Stromal cell of bone marrow (primary cell): ENCODE data around the gene SNTG2.

Experiments used
- DNase-seq: peaks from one replicate; pipeline ENCODE4 v3.0.0-alpha.2; 2012; ENCODE audit warnings: low read depth

Gene SNTG2

DNA sequence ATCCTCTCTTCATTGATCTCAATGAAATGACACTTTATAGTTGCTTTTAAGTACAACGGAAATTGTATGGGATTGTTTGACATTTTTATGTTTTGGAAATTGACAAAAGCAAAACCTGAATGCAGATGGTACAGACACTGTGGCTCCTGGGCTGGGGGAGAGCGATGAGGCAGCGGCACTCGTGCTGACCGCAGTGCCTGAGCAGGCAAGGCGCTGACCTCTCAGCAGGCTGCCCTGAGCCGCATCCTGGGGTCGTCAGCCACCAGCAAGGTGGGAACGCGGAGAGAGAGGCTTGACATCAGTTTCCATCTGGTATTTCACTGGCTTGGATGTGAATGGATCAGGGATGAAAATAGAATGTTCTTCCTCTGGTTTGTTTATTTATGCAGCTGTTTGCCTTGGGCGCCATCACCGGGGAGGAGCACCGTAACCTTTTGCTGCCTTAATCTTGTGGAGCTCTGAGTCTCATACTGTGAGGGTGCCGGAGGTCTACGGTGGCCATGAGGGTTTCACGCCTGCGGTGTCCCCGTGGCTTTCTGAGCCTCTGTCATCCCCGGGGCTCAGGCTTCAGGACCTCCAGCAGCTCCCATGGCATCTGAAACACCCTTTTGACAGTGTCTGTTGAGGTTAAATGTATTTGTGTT is 367.8 kb downstream of the SNTG2 start:
- DNase-seq, result no peak

DNA sequence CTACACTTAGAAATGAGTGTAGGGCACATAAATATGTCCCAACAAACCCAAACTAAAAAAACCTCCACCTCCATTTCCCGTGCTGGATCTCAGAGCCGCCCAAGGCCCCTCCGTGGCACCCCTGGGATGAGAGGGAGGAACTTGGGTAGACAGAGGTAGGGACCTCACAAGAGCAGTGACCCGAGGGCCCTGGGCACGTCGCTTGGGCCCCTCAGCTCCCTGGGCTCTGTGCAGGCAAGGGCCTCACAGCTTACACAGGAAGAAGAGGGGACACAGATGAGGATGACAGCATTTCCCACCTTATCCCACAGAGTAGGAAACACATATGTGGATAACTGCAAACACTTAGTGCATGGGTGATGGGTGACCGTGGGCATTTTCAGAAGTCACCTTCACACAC is 368.7 kb downstream of the SNTG2 start:
- DNase-seq, result no peak

DNA sequence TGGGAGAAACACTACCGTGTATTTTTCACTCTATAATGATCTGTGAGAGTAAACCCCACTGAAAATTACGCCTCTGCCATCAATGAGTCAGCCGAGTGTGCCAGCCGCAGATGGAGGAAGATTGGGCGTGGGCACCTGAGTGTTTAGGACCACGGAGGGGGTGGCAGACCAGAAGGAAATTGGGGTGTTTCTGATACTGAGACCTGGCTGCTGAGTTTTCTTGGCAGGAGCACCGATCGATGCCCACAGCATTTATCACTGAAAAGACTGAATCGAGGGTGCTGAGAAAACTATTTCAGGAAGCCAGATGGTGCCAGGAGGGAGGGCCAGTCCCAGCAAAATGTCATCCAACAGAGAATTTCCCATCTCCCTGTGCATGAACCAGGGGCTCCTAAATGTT is 370.7 kb downstream of the SNTG2 start:
- DNase-seq, result no peak

DNA sequence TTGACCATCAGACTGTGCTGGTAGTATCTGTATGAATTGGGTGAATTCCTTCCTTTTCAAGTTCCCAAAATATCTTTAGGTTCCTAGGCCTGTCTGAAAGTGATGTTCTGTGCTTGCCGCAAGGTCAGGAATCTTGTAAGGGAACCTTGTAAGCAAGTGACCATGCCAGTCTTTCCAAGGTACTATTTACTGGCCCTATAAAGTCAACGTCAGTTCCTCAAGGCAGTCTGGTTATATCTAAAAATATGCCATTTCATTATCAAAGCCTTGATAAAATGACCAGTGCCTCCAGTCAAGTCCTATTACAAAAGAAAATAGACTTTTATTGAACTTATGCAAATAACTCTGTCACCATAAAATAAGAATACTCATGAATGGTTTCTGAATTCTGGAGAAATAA is 374.2 kb downstream of the SNTG2 start:
- DNase-seq, result no peak

DNA sequence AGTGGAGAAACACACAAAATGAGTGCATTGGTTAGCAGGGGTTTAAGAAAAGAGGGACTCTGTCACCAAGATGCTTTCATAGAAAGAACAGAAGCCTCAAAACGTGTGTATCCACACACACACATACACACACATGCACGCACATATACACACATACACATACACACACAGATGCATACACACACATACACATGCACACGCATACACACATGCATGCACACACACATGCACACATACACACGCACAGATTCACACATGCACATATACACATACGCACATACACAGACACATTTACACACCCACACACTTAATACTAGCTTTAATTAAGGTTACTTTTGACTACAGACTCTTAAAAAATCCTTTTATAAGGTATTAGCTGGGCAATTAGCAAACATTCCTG is 378.0 kb downstream of the SNTG2 start:
- DNase-seq, result no peak

DNA sequence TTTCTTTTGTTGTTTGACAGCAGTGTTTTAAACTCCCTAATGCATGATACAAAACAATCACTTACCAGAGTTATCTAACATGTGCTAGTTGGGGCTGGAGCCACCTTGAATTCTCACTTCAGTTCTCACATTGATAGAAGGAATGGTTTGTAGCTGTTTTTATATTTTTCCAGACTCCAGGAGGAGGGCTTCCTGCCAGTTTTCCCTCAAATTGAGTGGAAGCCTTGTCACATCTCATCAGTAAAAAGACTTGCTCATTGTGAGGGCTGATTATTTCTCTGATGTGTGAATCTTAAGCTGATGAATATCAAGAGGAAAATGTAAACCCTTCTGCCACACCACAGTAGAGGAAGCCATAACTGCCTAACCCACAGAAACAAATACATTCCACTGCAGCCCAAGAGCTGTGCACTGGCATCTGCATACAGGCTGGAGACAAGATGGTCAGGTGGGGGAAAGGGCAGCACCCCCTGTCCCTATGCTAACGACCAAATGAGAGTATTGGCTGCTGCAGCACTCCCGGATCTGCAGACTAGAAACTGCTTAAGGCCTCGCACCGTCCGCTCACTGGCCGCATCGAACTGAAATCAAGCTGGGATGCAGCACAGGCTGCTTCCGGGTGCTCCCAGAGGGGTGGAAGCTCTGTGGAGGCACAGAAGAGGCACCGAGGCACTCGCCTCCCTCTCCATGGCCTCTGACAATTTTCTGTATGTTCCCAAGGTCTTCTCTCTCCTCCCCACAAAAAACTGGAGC is 388.9 kb downstream of the SNTG2 start:
- no peak for DNase-seq

DNA sequence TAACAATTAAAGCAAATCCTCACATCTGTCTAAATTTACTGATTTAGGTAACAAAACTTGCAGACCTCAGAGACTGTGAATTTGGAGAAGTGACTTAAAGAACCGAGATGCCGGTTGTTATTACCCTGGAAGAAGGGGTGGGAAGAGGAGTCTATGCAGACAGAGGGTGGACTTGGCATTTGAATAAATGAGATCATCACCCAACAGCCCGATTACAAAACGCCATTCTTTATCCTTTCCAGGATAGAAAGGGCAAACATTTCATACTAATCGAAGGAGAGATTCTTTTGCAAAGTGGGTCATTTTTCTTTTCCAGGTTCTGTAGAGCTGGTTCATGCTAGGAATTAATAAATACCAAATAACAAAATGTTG is 389.5 kb downstream of the SNTG2 start:
- no peak for DNase-seq

DNA sequence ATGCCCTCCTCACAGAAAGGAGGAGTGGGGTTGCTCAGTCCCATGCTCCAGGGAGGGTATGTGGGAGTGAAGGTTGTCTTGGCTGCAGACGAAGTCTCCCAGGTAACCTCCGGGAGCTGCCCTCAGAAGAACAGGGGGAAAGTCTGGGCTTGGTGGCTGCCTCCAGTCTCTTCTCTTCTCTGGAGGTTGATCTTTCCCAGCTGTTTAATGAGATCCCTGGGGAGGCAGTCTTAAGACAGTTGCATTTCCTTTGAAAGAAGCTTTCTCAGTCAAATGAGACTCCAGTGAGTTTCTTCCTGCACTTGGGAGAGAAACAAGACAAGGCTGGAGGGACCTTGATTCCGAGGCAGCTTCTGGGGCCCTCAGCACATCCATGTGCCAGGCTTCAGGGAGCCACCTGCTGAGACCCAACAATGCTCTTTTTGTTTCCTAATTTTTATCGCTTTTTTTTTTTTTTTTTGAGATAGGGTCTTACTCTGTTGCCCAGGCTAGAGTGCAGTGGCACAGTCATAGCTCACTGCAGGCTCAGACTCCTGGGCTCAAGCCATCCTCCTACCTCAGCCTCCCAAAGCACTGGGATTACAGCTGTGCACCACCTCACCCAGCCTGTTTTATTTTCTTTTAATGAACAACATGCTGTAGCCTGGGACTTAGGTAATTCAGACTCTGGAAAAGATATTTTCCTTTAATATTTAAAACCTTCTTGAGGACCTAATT is 390.9 kb downstream of the SNTG2 start:
- no peak for DNase-seq

DNA sequence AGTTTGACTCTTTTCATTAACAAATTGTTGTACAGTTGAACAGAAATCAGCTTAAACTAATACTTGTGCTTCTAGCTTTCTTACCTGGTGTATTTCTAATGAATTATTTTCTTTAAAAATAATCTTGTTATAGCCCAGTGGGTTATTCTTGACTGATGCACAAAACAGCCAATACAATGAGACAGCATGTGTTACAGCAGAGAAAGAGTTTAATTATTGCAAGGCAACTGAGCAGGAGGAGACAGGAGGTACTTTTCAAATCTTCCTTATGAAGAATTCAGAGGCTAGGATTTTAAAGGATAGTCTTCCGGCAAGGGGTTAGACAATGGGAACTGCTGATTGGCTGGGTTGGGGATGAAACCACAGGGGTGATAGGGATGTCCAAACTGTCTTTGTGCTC is 398.1 kb downstream of the SNTG2 start:
- DNase-seq, result no peak

DNA sequence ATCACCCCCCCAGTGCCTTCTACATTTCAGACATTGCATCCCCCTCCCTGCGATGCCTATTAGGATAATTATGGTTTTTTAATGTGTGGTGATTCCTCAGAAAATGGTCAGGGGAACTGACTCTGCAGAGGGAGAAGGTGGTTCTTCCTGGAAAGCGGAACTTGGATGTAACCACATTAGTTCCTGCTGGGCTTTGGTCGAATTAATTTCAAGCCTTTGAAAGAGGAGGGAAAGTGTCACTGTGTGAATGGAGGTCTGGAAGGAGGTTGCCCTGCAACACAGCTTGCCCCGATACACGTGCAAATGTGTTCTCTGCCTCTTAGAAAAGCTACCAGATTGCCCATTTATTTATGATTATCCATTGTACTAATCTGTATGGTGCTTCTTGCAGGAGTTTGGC is 399.5 kb downstream of the SNTG2 start:
- DNase-seq, result no peak

DNA sequence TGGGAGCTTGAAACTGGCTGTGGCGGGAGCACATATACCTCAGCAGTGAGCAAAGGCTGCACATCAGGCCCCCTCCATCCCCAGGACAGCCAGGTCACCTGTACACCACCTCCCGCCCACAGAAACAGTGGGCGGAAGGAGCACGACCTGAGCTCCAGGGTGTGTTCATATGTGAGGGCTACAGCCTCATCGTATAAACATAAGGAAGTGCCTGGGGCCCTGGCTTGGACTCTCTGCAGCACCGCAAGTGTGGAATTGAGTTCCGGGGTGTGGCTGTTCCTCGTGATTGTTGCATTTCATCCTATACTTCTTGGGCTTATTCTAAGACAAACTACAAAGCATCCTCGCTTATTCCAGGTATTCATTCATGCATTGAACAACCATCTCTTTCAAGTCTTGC is 402.5 kb downstream of the SNTG2 start:
- DNase-seq, result no peak

DNA sequence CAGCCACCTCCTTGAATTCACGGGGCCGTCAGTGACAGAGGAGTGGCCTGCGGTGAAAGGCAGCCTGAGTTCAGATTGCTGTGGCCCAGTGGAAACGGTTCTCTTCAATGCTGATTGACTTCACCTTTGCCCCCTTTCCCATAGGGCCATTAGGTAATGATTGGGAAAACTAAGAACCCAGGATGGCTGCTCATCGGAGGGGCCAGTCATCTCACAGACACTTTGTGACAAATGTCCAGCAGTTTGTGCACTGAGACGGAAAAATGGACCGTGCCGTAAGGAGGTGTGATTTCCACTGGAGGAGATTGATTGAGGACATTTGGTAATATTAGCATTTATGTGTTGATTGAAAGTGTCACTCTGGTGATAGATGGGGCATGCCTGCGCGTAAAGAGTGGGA is 402.9 kb downstream of the SNTG2 start:
- no peak for DNase-seq

DNA sequence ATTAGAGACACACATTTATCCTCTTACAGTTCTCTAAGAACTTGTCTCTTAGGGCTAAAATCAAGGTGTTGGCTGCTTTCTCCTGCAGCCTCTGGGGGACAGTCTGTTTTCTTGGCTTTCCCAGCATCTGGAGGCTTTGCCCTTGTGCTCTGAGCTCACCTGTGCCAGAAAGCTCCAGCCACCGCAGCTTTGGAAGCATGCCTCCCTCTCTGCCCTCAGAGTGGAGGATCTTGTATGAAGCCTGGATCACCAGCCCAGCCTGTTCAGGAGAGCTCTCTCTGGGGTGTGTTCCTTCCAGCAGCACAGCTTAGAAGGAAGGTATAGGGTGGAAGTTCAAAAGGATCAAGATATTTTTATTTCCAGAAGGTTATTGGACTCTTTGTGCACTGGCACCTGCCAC is 409.5 kb downstream of the SNTG2 start:
- DNase-seq, result no peak

DNA sequence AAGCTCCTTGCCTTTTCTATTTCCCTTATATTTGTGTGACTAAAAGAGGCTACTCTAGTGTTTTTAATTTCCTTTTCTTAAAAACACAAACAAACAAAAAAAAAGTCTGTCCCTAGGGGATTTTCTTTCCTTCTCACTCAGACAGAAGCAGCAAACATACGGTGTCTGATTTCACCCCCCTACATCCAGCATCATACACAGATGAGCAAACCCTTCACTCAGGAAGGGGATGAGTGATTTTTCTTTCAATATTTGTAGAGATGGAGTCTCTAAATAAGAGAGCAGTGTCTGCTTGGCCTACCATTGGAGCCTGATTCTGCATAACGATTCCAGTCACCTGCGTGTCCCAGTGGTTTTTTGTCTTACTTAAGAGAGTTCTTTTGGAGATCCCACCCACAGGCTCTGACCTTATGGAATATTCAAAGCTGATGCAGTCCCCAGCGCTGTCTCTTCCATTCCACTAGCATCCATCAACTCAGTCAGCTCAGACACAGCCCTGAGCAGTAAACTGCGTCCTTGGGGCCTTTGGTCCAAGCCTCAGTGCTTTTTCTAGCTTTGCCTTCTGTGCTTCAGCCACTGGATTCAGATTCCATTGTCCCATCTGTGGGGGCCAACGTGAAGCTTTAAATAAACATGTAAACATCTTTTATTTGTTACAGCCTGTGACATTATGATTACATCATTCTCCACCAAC is 410.1 kb downstream of the SNTG2 start:
- DNase-seq, result no peak

DNA sequence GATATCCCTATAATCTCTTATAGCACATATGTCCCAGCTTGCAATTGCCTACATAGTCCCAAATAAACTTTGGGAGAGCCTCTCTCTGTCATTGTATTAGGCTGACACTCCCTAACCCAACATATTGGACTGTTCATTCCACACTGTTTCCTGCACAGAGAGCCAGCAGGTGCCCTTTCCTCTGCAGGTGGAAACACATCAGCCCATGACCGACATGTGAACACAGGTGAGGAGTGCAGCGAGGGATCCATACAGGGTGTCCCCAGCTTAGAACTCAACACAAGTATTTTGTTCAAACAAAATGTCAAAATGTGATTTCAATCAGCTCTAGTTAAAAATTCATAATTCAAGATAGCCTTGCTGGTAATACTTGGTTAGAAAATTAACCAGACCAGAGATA is 412.7 kb downstream of the SNTG2 start:
- no peak for DNase-seq

DNA sequence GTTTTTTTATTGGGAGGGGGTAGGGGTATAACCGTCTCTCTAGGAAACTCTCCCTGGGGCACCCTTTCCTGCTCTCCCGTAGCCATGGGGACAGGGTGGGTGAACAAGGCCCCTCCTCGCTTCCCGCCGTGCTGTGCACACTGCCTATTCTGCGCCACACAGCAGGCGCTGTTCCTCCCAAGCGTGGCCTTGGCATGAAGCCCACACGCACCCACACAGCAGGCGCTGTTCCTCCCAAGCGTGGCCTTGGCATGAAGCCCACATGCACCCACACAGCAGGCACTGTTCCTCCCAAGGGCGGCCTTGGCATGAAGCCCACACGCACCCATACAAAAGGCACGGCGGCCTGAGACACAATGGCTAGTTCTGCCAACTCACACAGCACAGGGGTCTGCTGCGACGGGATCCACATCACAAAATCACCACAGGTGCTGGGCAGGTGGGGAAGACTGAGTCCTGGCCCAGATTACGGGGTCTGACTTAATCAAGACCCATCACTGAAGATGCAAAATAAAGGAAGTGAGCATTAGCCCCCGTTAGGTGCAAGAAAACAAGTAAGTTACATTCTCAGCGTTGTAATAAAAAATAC is 416.0 kb downstream of the SNTG2 start:
- DNase-seq, result no peak

DNA sequence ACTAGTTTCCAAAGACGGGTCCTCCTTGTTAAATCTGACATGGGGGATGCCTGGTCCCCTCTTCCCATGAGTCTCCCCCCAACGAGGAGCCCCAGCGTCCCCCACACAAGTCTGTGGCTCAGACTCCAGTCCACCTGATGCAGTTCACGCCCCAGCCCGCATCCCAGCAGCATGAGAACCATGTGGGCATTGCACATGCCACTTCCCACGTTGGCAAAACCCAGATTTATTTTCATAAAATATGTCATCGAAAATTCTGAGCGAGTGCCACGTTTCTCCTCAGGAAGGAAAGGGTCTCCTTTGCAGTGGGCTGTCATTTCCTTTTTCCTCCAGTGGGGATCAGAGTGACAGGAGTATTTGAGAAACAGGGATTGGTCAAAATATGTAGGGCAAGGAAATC is 417.0 kb downstream of the SNTG2 start:
- DNase-seq, result no peak

DNA sequence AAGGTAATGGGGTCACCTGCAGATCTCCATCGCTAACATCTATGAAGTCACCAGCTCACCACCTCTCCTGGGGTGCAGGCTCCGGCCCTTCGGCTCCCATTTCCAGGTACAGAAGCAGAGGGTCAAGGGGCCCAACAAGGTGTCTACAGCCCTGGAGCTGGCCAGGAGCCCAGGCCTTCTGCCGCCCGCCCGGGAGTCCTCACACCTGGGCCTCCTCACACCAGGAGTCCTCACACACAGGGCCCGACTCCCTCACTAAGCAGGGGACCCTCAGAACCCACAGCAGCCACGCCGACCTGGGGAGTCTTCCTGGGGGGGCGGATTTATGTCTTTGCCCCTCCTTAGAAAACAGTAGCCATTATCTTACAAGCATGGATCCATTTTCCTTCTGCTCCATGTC is 419.3 kb downstream of the SNTG2 start:
- no peak for DNase-seq

DNA sequence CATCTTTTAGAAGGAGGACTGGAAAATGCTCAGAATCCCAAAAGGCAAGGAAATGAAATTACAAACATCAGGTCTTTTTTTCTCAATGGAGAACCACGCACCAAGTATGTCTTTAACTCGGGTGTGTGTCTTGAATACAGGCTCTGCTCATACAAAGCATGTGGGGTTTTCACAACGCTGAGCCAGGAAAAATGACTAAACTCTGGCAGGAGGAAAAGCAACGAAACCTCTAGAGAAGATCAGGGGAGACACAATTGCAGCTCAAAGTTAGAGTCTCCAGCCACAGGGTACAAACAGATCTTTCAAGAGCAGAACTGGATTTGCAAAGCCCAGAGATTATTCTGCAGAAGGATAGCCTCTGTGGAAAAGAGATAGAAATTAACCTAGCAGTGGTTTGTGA is 419.8 kb downstream of the SNTG2 start:
- no peak for DNase-seq

DNA sequence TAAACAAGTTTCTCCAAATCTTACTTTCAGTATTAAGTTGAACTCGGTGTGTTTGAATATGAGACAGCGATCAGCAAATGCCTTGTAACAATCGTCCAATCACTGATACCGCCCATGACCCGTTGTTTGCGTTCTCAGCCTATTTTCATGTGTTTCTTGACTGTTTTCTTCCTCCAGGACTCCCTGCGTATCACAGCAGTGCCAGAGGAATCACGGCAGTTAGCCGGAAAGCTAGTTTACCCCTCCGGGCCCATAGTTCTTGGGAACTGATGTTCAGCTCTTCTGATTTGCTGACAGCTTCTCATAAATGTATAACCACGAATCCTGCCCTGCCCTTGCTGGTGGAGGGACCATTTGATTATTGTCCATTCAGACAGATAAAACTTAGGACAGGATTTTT is 420.4 kb downstream of the SNTG2 start:
- DNase-seq, result no peak

DNA sequence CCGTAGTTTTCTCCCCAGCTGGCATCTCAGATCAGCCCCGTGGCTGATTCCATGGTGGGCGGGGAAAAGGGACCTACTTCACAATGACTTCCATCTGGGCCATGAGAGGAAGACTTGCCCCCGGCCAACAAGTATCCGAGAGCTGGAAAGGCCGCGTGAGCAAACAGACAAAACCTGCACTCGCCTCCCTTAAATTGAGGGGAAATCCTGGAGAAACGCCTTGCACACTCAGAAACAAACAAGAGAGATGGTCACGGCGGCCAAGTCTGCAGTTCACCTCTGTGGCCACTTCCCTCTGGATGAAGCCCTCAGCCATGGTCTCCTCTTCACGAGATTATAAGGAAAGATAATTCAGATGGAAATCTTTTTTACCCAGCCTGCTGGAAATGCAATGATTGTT is 423.2 kb downstream of the SNTG2 start:
- DNase-seq, result no peak

DNA sequence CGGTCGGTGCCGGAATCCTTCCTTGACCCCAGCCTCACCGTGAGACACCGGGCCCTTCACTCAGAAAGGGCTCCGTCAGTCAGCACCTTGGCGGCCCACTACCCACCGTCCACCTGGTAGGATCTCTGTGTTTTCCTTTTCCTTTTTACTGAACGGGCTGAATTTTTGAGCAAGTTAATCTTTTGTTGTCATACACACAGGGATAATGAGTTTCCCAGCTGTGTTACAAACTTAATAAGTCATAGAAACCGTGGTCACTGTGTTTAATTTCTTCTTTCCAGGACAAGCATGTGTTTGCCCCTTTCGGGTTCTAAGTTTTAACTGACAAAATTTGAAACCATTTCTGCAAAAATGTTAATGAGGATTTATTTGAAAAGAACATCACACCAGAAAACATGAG is 423.6 kb downstream of the SNTG2 start:
- no peak for DNase-seq

DNA sequence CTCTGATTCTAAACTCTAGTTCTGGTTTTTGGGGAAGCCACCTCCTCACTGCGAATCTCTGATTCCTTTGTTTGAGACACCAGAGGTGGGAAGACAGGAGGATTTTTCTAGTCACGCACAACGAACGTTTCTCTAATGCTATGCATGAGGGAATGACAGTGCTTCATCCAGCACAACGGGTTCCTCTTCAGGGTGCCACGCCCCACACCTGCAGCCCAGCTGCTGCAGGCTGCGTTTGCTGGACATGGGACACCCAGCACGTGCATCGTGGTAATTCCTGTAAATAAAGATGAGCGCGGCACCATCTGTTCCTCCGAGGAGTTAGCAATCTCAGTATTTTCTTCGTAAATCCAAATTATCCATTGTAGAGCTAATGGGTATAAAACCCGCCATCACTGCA is 425.1 kb downstream of the SNTG2 start:
- no peak for DNase-seq
